NCI-H524 (cell line): ENCODE measurements around the gene DIAPH3.

Experiments
- DNase-seq, 2 experiments: peaks; one replicate each; lab custom pipeline; 2025; lab: John Stamatoyannopoulos, UW

DIAPH3 gene

GRCh38 chr13:59710996-59711701, 452.6 kb downstream of the DIAPH3 start:
- DNase-seq, result no peak

DNA sequence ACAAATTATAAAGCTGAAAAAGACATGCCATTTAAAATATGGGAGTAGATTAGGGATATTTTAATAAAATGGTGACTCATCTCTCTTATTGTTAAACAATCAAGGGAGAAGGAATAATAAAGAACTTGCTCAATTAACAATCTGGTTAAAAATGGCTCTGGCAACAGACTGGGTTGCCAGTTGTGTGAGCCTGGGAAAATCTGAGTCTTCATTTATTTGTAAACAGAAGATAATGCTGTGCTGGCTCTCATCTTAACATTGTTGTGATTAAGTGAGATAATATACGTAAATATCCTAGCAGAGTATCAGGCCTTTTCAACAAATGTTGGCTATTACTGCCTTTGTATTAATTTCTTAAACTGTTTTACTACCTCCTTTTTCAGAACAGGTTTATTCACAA, 453.3 kb downstream of the DIAPH3 start:
- DNase-seq, result no peak

DNA sequence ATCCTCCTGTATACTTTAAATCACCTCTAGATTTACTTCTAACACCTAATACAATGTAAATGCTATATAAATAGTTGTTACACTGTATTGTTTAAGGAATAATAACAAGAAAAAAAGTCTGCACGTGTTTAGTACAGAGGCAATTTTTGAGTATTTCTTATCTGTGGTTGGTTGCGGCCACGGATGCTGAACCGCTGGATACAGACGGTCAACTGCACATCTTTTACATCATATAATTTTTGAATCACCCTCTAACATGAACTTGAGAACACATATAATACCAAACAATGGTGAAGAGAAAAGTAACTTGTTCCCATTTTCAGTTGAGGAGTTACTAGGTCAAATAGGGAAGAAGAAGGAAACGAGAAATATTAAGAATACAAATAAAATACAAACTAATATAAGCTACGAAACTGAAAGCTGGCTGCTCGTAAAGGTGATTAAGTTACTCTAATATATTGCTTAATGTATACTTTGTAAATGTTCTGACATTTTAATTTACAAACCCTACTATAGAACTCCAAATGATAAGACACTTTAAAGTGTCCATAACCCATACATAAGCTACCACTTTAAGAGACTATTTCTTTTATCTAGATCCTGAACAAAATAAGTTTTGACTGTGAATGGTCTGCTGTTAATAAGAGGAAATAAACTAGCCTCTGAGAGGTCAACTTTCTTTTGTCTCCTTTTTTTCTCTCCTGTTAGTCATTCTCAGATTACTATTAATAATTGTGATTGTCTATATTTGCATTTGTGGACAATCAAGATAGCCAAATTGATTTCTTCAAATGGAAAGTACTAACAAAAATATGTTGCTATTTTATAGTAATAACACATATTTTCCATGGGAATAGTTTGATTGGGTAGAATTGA, 457.4 kb downstream of the DIAPH3 start:
- DNase-seq, result no peak

- DNase-seq, result no peak
These were observed 461.5 kb downstream of the DIAPH3 start for GRCh38 chr13:59702269-59702668.

GRCh38 chr13:59701261-59701660, 462.5 kb downstream of the DIAPH3 start:
- no peak for DNase-seq

DNA sequence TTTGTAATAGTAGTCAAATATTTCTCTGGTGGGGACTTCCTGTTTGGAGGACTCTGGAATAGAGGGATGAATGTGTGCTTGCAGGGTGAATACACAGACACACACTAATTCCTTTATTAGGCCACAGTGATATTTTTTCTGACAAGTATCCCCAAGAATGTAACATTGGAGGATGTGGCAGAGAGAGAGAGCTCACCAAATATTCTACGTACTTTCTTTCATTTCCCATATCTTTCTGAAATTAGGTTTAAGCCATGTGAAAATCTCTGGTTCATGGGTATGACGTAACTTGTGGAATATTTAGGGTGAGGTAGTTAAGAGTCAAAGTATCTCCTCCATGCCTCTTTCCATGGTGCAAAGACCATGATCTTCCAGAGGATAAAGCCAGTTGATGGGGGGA, 463.4 kb downstream of the DIAPH3 start:
- DNase-seq, result no peak

GRCh38 chr13:59696271-59696670, 467.5 kb downstream of the DIAPH3 start:
- no peak for DNase-seq

- DNase-seq, result no peak
These were observed 472.1 kb downstream of the DIAPH3 start for GRCh38 chr13:59691501-59692066.

DNA sequence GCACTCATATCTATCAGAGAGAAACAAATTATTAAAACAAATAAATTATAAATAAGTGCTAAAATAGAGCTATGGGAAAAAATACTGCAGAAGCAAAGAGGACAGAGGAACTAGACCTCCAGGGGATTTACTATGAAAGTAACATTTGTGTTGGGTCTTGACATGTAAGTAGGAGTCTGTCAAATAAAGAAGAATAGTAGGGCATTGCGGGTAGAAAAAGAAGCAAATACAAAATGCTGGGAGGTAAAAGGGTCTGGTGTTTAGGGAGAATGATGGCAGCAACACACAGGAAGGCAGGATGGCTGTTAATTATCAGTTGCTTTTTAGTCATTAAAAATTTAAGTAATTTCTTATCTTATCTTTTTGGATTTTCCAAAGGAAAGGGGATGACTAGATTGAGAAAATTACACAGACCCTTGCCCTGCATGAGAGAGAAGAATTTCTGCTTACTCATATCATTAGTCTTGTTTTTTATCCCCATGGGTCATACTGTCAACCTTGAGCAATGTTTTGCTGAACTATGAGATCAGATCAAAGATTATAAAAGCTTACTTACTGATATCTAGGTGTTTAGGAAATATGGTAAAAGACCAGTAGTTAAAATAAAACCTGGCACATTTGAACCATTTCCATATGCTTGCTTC, 472.7 kb downstream of the DIAPH3 start:
- no peak for DNase-seq

DNA sequence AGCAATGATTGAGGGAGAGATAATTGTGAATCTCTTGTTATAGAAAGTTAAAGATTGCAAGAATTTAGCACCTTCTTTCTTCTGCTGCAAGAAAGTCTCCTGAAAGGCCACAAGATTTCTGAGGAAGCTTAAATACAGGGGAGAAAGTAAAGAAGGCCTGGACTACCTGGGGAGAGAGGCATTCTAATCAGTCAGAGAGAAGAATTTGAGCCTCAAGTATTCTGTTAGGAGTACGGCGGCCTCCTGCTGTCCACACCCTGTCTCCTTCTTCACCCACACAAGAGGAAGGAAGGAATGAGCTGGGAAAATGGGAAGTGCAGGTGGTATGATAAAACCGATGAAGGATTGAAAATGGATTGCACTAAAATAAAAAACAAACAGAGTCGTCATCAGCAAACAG, 474.7 kb downstream of the DIAPH3 start:
- DNase-seq, result no peak

- DNase-seq, result no peak
These were observed 476.8 kb downstream of the DIAPH3 start for GRCh38 chr13:59686798-59687394.

DNA sequence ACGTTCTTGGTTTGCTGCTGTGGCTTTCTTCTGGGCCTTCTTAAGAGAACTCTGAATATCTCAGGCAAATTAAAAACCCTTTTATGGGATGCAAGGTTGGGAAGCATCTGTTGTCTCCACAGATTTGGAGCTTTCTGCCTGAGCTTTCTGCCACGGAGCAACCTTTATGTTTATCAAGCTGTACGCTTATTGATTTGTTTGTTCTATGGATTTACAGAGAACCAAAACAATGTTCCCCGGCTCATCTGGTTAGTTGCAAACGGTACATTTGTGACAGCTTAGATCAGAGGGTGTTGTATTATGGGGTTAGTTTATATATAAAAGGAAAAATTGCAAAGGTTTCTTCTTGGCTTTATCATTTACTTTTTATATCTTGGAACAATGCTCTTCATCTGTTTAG, 479.6 kb downstream of the DIAPH3 start:
- DNase-seq, result peak in 1 of 2 experiments; percentile 44

DNA sequence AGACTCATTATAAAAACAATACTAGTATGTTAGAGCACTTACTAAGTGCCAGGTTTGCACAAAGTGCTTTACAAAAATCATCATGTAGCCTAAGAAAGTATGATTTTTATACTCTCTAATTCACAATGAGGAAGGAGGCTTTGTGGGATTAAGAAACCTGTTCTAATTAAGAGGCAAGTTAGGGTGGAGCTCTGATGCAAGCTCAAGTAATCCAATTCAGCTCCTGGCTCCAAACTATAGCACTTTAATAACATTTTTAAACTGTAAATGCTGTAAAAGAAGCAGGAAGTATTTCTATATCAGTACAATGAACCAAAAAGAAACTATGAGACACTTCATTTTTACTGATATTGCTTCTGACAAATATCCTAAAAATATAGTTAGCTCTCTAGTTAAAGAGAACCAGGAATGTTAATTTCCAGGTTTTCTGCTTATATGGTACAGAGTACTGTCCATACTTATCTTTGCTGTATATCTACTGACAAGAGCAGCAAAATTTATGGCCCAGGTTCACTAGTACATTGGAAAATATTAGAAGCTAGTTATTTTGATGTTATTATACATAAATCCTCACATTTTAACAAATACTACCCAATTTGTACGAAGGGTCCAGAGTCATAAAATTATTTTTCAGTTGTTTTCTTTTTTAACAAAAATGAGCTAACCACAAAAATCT, 482.0 kb downstream of the DIAPH3 start:
- DNase-seq, result peak in 1 of 2 experiments; percentile 18

DNA sequence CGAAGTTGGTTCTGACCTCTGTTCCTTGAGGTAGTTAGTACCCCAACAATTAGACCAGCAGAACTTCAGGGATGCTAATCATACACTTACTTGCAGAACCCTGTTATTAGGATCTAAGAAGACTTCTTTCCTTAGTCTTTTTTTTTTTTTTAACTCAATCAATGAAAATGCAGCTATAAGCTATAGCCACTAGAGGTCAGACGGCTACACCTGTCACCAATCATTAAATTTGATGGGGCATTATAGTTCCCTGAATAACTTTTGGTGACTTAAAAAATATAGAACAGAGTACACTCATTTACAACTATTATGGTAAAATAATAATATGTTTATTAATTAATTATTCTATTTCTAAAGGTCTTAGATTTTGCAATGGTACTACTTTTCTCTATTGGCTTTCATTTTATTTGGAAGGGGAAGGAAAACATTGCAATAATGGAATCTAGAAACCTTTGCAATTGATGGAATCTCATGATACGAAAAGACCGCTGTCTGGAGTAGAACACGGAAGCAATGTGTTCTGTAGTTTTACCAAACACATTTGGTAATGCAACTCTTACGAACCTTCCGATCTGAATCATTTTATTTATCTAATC, 483.2 kb downstream of the DIAPH3 start:
- DNase-seq, result peak in 1 of 2 experiments; percentile 31

DNA sequence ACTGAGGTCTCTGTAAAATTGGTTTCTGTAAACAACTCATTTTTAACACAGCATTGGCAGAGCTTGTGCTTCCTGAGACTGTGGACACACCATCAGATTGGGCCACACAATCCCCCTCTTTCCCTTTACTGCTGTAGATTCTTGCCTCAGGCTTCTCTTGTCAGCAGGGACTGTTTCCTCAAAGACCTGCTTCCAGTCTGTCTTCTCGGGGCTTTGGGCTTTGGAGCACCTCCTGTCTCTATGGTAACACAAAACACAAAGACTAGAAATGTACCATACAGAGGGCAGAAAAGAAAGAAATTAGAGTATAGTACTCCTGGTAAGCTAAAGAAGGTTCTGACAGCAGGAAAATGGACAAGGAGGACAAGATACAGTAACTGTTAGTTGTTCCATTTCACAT, 484.5 kb downstream of the DIAPH3 start:
- no peak for DNase-seq

- peak in 1 of 2 experiments; percentile 56 for DNase-seq
These were observed 485.5 kb downstream of the DIAPH3 start for GRCh38 chr13:59677966-59678814.

GRCh38 chr13:59677430-59677829, 486.3 kb downstream of the DIAPH3 start:
- no peak for DNase-seq

DNA sequence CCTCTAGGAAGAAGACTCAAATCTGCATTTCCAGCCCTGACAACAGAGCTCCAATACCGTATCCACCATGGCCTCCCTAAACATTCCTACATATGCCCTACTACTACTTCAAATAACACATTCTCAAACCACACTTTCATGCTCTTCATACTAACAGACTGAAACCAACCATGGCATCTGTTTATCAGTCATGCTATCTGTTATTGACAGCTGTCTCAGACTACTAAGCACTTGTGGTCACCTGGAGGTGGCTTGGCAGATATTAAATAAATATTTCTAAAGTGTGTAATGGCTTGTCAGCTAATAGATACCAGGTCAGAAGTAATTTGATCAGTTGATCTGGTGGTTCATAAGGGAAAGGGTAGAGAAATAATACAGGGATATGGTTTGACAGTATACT, 489.1 kb downstream of the DIAPH3 start:
- peak in 1 of 2 experiments; percentile 17 for DNase-seq

DNA sequence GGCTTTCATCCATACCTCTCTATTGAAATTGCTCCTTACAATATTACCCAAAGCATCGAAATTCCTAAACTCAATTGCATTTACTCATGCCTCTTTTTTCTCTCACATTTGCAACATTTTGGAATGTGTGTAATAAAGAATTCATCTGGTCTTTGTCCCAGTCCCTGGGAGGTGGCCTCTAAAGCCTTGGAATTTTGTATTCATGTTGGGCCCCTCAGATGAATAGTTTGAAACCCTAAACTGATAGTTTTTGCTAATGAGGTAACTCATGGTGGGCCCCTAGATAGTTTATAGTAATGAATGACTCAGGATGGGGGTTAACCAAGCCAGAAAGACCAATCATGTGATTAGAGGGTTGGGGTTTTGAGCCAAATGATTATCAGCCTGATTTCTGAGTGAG, 490.4 kb downstream of the DIAPH3 start:
- DNase-seq, result no peak

DNA sequence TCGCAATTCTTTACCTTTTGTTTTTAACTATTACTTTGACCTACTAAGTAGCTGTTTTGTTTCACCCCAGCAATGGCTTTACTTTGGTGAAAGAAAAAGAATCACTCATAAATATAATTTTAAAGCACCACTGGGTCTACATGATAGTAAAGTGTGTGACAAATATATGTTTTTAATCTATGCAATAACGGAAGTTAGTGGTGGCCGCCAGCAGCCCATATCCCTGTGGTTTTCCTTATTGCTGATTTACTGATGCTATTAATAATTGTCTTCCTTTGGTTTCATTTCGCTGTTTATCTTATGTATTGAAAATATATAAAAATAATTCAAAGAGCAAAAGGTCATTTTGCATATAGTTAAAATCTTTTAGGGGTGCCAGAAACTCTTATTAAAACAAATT, 491.3 kb downstream of the DIAPH3 start:
- DNase-seq, result no peak
